Suprapubic skin (tissue), 4 donors: ENCODE measurements around the gene APOBEC3A. TPM values are rescaled to one million over a fixed set of nuclear protein-coding genes. Genes with fewer than 3 reads are reported as not detected.
"Not testable (repeated sequence)": the region's sequence is repeated elsewhere in the genome, so short reads cannot be mapped to it uniquely, and the experiment has no call there.

ENCODE experiments used
- DNase-seq, 2 donors: peaks; one replicate each; pipeline ENCODE4 v3.0.0-alpha.2; 2019; ENCODE audit warnings: low spot score in 2 of 2
- H3K27ac ChIP-seq: fragments of 200-600 bp; sonication (generic); one replicate; pipeline ENCODE4 v1.5.1; 2019
- H3K27me3 ChIP-seq: fragments of 200-600 bp; sonication (generic); one replicate; pipeline ENCODE4 v1.5.1; 2019
- H3K36me3 ChIP-seq: fragments of 200-600 bp; sonication (generic); one replicate; pipeline ENCODE4 v1.5.1; 2019
- H3K4me1 ChIP-seq: fragments of 200-600 bp; sonication (generic); one replicate; pipeline ENCODE4 v1.5.1; 2019
- H3K4me3 ChIP-seq: fragments of 200-600 bp; sonication (generic); one replicate; pipeline ENCODE4 v1.5.1; 2019; ENCODE audit warnings: mild to moderate bottlenecking
- H3K9me3 ChIP-seq: fragments of 200-600 bp; sonication (generic); one replicate; pipeline ENCODE4 v1.5.1; 2019
- CTCF ChIP-seq, 2 donors: fragments of 200-600 bp in 1 of 2; fragments of 450-650 bp in 1 of 2; sonication (generic) in 1 of 2; IDR thresholded peaks; one replicate each; pipeline ENCODE4 v1.5.1; 2016 to 2019; ENCODE audit warnings: antibody characterized with exemption in 2 of 2, mild to moderate bottlenecking in 1 of 2, moderate library complexity in 1 of 2
- EP300 ChIP-seq: sonication (generic); formaldehyde crosslinking; IDR thresholded peaks from one replicate; pipeline ENCODE4 v1.6.1; 2017; ENCODE audit warnings: antibody characterized with exemption
- POLR2A ChIP-seq, 2 donors: fragments of 450-650 bp; IDR thresholded peaks; one replicate each; pipeline ENCODE4 v1.6.1; 2017; ENCODE audit warnings: antibody characterized with exemption in 2 of 2, mild to moderate bottlenecking in 2 of 2, moderate library complexity in 2 of 2
- POLR2AphosphoS5 ChIP-seq, 3 donors: sonication (generic); formaldehyde crosslinking; IDR thresholded peaks; one replicate each; pipeline ENCODE4 v1.6.1; 2017; ENCODE audit warnings: antibody characterized with exemption in 3 of 3
- WGBS: methylation state at CpG from one replicate; pipeline ENCODE4 v1.1.5; 2018; 5-methylcytosine and 5-hydroxymethylcytosine counted together
- total RNA-seq, 4 donors: library from RNA; depleted of rRNA; stranded (reverse); fragments of >200 nt; gene quantifications; one replicate each; pipeline ENCODE4 v1.1.0, GENCODE V29; 2016

APOBEC3A gene
- total RNA-seq, 4 donors from 2014 or later = 2.1 TPM; not detected in 3

- TF ChIP-seq CTCF (IDR thresholded peaks at IDR 0.05) (no peak), POLR2AphosphoS5 (IDR thresholded peaks at IDR 0.05) (no peak), EP300 (no peak), POLR2A (IDR thresholded peaks at IDR 0.05) (no peak)
- no peak for DNase-seq
- no peaks in the 10 kb centered on the region for H3K36me3 ChIP-seq
- H3K9me3 ChIP-seq = no peaks in the 10 kb centered on the region
- no CpG with 5 or more reads among the region's 18 CpGs for WGBS
- H3K27me3 ChIP-seq = no peaks in the 10 kb centered on the region
- no peaks in the 10 kb centered on the region for H3K4me1 ChIP-seq
- H3K27ac ChIP-seq = no peak overlapping the region
- no peak overlapping the region for H3K4me3 ChIP-seq
Measured at GRCh38 chr22:38974170-38974825, 16.9 kb downstream of the APOBEC3A start.

GRCh38 chr22:38974826-38975175 lies 17.4 kb downstream of the APOBEC3A start:
- no peaks in the 10 kb centered on the region for H3K27me3 ChIP-seq
- no peaks in the 10 kb centered on the region for H3K9me3 ChIP-seq
- H3K4me3 ChIP-seq = no peak overlapping the region
- no CpG with 5 or more reads among the region's 7 CpGs for WGBS
- TF ChIP-seq POLR2AphosphoS5 (IDR thresholded peaks at IDR 0.05) (no peak), POLR2A (IDR thresholded peaks at IDR 0.05) (no peak), CTCF (IDR thresholded peaks at IDR 0.05) (no peak), EP300 (no peak)
- H3K27ac ChIP-seq = no peak overlapping the region
- DNase-seq = no peak
- no peaks in the 10 kb centered on the region for H3K36me3 ChIP-seq
- no peaks in the 10 kb centered on the region for H3K4me1 ChIP-seq

GRCh38 chr22:38977289-38977688 lies 19.9 kb downstream of the APOBEC3A start:
- peaks cover 17% of the 10 kb centered on the region for H3K4me1 ChIP-seq

GRCh38 chr22:38980587-38980986 lies 23.2 kb downstream of the APOBEC3A start:
- DNase-seq, H3K27ac ChIP-seq, H3K36me3 ChIP-seq, H3K27me3 ChIP-seq, H3K9me3 ChIP-seq, H3K4me3 ChIP-seq: not testable (repeated sequence)
- peaks cover 25% of the 10 kb centered on the region for H3K4me1 ChIP-seq
- no CpG with 5 or more reads among the region's 10 CpGs for WGBS

More at GRCh38 chr22:38977289-38977688, 19.9 kb downstream of the APOBEC3A start:
- not testable (repeated sequence) for H3K4me3 ChIP-seq, H3K9me3 ChIP-seq, H3K27me3 ChIP-seq, DNase-seq, H3K27ac ChIP-seq, H3K36me3 ChIP-seq
- WGBS = no CpG with 5 or more reads among the region's 4 CpGs

GRCh38 chr22:38981005-38981991 lies 23.9 kb downstream of the APOBEC3A start:
- Histone ChIP-seq H3K9me3 (no peaks in the 10 kb centered on the region), H3K27ac (peak overlapping the region; percentile 69), H3K4me1 (peaks cover 25% of the 10 kb centered on the region), H3K36me3 (no peaks in the 10 kb centered on the region), H3K27me3 (no peaks in the 10 kb centered on the region), H3K4me3 (peak overlapping the region; percentile 55)
- TF ChIP-seq EP300 (no peak), CTCF (IDR thresholded peaks at IDR 0.05) (peak in 1 of 2 donors; percentile 35)
- WGBS = no CpG with 5 or more reads among the region's 27 CpGs
- no peak for DNase-seq
